ENCODE data around the gene HCFC1R1.

DNA sequence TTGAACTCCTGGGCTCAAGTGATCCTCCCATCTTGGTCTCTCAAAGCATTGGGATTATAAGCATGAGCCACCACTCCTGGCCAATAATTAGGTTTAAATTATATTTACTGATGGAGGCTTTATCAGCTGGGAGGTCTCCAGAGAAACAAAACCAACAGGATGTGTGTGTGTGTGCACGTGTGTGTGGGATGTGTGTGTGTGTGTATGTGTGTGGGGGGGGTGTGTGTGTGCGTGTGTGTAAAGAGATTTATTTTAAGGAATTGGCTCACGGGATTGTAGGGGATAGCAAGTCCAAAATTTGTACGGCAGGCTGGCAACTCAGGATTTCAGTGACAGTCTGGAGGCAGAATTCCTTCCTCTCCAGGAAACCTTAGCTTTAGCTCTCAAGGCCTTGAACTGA, 27.3 kb upstream of the HCFC1R1 start:
- no peak for TF ChIP-seq EZH2 (IDR thresholded peaks at IDR 0.05)
- TF ChIP-seq, protein P1, sequence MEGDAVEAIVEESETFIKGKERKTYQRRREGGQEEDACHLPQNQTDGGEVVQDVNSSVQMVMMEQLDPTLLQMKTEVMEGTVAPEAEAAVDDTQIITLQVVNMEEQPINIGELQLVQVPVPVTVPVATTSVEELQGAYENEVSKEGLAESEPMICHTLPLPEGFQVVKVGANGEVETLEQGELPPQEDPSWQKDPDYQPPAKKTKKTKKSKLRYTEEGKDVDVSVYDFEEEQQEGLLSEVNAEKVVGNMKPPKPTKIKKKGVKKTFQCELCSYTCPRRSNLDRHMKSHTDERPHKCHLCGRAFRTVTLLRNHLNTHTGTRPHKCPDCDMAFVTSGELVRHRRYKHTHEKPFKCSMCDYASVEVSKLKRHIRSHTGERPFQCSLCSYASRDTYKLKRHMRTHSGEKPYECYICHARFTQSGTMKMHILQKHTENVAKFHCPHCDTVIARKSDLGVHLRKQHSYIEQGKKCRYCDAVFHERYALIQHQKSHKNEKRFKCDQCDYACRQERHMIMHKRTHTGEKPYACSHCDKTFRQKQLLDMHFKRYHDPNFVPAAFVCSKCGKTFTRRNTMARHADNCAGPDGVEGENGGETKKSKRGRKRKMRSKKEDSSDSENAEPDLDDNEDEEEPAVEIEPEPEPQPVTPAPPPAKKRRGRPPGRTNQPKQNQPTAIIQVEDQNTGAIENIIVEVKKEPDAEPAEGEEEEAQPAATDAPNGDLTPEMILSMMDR (IDR thresholded peaks at IDR 0.05) = no peak
